ENCODE results near the gene VILL.
"Not testable (repeated sequence)": the region's sequence is repeated elsewhere in the genome, so short reads cannot be mapped to it uniquely, and the experiment has no call there.

Gene VILL

DNA sequence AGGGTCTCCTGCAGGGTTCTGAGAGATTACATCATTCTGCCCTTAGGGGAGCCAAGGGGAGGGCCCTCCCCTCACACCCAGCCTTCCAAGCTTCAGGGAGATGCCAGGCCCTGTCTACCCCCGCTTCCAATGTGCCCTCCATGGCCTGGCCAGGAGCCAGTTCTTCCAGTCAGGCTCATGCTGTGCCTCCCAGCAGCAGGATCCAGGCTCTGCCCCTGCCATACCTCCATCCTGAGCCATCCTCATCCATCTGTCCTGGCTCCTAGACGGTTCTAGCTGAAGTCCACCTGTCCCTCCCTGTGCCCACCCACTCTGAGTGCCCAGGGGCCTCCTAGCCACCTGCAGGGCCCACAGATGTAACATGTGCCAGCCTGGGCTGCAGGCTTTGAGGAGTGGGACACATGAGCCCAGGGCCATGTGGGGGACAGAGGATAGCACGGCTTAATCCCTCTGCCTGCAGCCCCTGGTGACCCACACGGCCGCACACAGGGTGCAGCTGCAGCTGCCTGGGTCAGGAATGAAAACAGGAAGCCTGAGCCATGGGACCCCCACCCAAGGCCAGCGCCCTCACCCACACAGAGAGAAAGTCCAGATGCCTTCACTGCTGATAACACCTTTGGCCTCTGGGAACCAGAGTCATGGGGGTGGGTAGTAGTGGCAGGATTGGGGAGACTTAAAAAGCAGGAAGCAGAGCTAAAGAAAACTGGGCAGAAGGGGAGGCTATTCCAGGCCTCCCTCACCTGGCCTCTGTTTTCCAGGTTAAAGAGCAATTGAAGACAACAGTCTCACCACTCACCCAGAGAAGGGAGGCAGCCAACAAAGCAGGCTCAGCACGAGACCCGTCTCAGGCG, 27.1 kb downstream of the VILL start:
- no peak for DNase-seq (ENCODE audit: low read depth, low spot score)

DNA sequence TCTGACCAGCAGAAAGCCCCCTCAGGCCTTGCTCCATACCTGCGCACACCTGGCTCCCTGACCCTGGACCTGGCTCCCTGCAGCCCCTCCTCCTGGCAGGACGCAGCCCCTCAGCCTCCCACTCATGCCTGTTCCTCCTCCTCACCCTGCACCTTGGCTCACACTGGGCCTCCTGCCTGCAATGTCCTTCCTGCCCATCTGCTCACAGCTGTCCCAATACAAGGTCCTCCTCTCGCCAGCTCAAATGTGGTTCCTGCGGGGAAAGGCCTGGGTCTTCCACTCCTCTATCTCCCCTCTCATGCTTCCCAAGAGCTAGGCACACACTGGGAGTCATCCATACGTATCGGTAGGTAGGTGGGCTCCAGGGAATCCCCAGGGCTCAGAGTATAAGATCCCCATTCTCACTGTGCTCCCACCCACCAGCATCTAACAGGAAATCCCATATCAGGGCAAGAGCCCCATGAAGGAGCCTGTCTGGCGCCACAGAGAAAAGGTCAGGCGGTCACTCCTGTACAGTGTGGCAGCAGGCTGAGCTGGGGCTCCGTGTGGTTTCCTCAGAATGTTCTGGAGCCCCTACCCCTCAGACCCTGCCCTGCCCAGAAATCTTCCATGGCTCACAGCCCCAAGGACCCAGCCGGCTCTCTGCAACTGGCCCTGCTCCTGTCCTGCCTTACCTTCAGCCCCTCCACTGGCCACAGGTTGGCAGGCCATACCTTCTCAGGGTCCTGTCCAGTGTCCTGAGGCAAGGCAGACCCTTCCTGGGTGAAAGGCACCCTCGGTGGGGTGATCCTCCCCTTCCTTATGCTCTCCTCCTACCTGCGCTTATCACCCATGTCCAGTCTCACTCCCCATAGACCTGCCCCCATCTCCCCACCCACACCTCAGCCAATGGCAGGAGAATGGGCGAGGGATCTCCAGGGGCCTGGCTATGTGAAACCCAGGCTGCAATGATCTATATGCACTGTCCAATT, 28.0 kb downstream of the VILL start:
- no peak for DNase-seq (ENCODE audit: low read depth, low spot score)

DNA sequence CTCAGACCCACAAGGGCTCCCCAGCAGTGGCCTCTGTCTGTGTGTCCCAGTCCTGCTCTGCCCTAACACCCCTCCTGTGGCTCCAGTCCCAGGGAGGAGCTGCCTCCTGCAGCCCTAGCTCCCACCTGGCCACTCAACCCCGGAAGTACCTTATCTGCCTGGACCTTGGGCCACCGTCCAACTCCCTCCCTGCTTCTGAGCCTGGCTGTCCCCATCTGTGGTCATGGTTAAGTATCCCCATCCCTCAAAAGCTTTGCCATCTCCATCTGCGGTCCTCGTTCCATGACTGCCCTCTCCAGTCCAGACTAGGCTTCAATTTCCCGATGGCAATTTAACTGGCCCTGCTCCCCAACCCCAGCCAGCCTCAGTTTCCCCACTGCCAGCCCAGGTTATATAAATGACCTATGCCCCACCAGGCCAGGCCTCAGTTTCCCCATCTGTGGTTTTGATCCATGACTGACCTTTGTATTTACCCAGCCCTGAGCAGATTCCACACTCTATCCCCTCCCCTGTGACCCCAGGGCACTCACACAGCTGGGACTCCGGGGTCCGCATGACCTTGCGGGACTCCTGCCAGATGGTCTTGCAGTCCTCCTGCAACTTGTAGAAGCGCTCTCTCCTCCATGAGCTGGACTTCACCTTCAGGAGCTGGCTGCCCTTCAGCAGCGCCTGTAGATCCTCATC, 29.2 kb downstream of the VILL start:
- DNase-seq (ENCODE audit: low read depth, low spot score), result no peak

DNA sequence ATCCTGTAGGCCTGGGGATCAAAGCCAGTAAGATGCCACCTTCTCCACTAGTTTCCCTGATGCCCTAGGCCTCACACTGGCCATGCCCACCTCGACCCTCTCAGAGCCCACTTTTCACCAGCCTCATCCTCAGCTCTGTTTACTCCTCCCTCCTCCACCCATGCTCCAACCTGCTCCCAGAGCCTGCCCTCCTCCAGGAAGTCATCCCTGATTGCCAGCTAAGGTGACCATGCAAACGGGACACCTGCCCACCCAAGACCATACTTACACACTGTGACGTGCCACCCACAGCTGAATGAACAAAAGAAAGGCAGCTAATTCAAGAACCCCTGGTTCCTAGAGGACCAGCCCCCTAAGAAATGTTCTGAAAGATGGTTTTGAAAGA, 29.7 kb downstream of the VILL start:
- no peak for DNase-seq (ENCODE audit: low read depth, low spot score)

DNA sequence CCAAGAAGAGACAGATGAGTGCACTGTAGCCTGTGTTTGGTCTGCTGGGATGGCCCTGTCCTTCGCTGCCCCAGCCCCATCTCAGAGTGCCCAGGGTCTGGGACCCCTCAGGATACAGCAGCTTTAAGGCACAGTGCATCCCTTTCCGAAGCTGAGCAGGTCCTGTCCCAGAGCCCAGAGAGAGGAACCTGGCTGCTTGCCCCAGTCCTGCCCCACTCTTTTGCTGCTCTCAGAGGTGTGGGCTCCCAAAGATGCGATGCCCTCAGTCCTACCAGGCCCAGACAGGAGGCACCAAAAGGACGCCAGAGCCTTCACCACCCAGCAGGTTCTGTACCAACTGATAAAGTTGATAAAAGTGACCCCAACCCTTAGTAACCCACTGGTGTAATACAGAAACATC, 30.6 kb downstream of the VILL start:
- DNase-seq (ENCODE audit: low read depth, low spot score), result no peak

DNA sequence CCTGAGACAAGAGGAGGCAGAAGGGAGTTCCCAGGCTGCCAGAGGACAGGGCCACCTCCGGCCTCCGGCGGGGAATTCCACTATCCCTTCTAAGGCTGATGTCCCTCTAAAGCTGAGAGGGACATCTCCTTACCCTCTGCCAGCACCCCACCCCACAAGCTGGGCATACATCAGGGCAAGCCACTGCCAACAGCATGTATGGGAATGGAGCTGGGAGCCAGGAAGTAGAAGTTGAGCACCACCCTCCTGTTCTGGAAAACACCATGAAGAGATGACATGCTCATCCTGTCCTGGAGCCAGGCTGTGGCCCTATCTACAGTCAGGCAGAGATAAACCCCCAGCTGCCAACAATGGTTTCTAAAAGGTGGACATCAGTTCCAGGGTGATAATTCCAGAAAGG, 31.7 kb downstream of the VILL start:
- no peak for DNase-seq (ENCODE audit: low read depth, low spot score)

DNA sequence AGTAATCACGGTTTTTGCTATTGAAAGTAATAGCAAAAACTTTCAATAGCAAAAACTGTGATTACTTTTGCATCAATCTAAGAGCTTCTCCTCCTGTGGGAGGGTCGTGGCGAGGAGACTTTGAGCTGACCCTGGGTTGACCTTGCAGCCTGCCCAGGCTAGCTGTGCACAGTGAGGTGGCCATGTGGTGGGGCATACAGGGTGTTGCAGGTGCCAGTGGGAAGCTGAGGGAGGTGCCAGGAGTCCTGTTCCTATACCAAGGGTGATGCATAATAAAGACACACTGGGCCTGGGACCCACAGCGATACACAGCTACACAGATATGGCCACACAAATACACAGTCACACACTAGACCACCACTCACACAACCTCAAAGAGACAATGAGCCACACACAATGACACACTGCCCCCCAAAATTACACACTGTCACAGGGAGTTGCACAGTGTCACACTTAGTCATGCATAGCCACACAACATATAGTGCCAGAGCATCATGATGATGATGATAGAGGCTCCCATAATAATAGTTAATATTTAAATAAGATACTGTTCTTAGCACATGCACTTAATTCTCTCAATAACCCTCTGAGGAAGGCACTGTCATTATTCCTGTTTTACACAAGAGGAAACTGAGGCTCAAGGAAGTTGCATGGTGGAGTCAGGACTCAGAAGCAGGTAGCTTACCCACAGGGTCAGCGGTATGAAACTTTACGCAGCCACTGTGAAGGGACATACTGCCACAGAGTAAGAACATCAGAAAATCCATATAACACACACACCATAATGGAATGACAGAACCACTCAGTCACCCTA, 32.5 kb downstream of the VILL start:
- DNase-seq (ENCODE audit: low read depth, low spot score), result no peak

DNA sequence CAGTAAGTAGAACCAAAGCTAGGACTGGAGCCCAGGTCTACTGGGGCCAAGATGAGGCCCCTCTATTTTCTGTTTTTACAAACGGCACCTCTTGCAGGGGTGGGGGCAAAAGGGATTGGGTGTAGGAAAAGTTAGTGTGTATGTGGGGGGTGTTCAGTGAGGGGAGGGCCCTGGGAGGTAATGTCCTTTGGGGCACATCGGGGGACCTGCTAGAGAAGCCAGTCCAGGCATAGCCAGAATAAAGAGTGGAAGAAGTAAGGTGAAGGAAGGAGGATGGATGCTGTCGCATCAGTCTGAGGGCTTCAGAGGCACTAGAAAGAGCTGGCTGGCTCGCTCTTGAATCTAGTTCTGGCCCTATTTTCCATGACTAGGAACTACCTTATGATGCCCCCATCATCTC, 36.3 kb downstream of the VILL start:
- DNase-seq (ENCODE audit: low read depth, low spot score), result no peak

DNA sequence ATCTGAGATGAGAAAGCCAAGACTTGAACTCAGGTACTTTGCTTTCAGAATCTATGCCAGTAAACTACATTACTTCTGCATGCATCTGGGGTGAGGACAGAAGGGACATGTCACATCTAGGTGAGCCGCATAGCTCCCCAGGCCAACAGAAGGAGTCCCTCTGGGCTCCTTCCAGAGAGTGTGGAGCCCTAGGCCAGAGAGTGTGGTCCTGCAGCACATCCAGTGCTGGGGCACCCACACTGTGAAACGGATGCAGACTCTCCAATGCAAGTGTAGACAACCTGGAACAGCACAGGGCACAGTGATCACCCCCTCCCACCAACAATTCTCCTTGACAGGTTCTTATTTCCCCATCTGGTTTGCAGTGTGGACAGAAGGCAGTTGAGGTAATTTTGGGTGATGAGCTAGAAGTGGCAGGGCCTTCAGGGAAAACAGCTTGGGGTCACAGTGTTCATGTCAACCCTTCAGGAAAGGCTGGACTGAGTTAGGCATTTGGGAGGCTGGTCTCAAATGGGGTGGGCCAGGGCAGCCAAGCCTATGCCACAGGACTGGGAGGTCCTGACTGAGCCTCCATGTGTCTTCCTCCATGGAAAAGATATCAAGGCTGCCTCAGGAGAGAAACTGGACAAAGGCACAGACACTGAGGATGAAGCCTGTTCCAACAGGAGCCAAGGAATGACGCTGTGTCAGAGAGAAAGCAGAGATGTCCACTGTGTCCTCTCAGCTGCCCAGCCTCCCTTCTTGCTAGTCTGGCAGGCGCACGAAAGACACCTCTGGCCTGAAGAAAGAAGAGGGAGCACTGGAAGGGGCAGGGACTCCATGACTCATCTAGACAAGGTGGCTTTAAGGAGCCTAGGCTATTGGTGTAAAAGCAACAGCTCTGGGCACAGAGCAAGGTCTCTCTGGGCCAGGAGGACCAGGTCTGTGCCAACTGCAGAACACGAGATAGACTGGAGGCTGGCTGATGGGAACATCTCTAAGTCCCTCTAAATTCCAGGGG, 37.2 kb downstream of the VILL start:
- no peak for DNase-seq (ENCODE audit: low read depth, low spot score)

DNA sequence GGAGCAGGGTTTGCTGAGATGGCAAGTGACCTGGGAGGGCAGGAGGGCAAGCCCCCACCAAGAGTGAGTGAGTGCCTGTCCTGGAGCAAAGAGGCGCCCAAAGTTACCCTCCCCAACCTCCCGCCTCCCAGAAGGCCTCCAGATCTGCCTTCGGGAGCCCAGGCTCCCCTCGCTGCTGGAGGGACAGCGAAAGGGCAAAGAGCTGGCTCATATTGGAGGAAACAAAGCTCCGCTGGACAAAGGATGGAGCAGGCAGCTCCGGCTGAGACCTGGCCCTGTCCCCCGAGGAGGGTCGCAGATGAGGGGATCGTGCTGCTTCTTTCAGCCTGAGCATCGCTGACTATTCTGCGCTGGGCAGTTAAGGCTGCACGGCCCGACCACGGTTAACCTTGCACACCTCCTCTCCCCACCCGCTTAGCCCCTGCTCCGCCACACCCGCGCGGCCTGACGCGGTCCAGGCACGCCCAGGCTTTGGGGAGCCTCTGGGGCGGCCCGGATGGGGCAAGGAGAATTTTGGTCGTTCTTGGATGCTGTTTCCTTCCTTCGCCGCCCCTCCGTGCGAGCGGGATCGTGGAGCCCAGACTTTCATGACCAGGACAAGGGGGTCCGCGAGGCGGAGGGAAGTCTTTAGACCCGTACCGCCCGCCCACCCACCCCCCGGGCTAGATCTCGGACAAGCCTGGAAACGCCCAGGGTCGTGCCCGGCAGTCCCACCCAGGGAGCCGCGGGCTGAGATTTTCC, 38.2 kb downstream of the VILL start:
- no peak for DNase-seq (ENCODE audit: low read depth, low spot score)

DNA sequence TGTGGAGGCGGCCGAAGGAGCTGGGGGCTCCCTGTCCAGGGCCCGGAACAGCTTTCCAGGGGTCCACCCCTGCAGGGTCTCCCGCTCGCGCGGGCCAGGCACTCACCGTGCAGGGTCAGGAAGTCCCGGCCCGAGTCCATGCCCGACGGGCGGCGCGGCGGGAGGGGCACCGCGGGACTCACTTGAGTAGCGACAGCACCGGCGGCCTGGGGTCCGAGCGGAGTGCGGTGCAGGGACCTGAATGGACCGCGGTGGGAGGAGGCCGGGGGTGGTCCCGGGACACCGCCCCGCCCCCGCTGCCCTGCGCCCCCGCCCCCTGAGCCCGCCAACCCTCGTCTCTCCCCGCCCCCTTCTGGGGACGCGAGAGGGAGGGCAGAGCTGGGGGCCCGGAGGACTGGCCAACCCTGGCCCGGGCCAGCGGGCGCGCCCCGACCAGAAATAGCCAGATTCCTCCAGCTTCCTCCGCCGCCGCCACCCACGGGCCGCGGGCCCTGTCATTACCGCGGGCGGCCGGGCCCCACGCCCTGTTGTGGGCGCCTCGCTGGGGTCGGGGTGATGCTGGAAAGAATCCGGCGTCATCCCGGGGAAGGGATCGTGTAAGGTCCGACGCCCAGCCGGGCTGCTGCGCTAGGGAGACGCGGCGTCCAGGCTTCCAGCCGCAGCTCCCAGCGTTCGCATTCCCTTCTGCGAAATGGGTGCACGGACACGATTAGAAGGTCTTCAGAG, 39.0 kb downstream of the VILL start, which contains the start of gene PLCD1:
Gene PLCD1 (minus strand): TSS at position 243 of the 726 bp plus-strand sequence. CDS start 103 bp downstream, at position 140.
- no peak for DNase-seq (ENCODE audit: low read depth, low spot score)

DNA sequence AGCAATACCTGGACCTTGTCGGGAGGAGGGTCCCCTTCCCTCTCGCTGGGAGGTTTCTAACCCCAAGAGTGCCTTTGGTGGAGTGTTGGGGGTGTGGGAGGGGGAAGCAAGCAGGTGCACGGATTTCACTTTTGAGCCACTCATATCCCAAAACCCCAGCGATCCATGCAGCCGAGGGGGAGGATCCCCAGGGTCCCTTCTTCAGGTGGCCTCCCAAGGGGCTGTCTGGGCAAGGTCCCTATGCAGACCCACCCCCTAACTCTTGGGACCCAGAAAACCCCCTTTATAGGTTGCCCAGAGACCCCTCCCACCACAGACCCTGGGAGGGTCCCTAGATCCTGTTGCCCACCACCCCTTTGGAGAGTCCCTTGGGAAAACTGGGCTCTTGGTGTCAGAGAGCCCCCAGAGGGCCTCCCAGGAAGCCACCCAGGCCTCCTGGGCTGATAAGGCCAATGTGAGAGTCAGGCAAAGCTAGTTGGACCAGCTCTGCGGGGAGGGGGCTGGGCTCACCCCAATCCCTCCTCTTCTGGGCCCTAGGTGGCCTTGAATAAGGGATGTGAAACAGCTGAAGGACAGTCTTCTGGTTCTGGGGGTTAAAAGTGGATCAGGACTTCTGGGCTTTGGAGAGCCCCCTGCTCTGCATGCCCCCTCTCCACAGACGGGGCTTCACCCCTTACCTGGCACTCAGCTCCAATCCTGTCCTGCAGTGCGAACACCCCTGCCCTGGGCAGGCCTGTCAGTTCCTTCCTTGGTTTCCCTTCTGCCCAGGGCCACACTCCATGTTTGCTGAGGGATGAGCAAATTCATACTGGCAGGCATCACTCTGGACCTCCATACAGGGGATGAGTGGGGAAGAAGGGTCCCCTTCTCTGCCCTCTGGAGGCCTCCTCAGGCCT, 39.8 kb downstream of the VILL start:
- no peak for DNase-seq (ENCODE audit: low read depth, low spot score)

DNA sequence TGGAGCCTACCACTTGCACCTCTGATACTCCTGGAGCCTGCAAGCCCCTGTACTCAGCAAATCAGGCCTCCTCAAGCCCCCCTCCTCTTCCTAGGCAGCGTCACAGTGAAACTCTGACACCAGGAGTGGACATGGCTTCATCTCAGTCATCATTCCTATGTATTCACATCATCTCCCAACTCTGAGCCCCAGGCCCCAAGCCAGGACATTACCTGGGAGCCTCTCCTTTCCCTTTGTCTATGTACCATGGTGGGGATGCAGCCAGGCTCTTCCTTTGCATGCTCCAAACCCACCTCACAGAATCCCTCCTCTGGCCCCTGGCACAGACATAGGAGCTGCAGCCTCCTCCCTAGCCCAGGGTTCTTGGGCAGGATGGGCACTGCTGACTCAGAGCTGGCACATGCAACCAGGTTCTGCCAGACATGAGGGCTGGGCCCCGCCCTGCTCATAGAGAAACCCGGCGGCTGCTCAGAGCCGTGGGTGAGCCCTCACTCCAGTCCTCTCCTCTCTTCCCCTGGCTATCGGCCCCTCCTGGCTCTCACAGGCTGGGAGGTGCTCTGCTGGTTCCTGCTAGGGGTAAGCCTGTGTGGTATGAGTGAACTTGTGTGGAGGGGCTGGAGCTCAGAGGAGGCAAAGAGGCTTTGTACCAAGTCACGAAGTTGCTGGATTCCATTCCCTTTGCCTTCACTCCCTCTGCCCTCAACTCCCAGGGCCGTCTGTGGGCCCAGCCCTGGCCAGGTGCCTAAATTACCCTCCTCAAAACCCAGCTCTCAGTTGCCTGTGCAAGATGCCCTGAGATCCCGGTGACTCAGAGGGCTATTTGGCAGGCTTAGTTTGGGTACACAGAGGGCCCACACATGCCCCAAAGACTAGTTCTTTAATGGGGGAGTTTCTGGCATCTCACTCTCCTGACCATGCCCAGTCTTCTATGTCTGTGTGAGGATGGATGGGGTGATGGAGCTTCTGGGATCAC, 40.7 kb downstream of the VILL start:
- DNase-seq (ENCODE audit: low read depth, low spot score), result no peak

DNA sequence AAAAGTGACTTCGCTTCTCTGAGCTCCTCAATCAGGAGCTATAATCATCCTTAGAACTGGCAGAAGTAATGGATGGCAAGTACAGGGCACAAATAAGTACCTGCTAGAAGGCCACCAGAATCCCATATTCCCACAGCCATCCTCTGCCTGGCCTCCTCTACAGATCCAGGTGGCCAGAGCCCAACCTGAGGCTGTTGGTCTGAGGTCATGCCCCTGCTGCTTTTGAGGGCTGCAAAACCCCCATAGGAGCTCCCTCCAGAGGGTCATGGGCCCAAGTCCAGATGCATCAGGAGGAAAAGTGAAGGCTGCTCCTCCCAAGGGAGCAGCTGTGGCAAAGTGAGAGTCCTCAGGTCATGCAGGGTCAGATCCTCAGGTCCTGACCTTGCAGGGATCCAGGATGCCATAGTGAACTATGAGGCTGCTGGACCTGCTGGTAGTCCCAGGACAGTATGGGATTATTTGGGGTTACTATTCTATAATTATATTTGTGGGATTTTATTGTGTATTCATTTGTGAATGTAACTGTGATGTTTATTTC, 41.8 kb downstream of the VILL start:
- no peak for DNase-seq (ENCODE audit: low read depth, low spot score)

DNA sequence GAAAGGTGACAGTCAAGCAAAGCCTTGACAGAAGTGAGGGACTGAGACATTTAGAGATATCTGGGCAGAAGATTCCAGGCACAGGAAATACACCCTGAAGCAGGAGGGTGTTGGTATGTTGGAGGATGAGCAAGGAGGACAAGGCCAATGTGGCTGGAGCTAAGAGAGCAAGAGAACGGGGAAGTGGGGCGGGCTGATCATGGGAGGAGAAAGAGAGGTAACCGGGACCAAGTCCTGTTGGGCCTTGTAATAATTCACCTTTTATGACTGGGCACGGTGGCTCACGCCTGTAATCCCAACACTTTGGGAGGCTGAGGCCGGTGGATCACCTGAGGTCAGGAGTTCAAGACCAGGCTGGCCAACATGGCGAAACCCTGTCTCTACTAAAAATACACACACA, 43.0 kb downstream of the VILL start:
- DNase-seq (ENCODE audit: low read depth, low spot score), result not testable (repeated sequence)

DNA sequence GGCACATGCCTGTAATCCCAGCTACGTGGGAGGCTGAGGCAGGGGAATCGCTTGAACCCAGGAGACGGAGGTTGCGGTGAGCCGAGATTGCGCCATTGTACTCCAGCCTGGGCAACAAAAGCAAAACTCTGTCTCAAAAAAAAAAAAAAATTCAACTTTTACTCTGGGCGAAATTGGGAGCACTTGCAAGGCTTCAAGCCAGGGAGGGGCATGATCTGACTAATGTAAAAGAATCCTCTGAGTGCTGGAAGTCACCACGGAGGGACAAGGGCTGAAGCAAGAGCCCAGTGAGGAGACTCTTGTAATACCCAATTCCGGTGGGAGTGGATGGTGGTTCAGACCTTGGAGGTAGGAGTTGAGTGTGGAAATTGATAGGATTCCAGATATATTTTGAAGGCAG, 43.7 kb downstream of the VILL start:
- not testable (repeated sequence) for DNase-seq (ENCODE audit: low read depth, low spot score)
